SIG-M5 treated with dmso at 0.1 percent for 504 hours (cell line): ENCODE results near the gene FCGR3A.

ENCODE experiments used
- DNase-seq: peaks from one replicate; lab custom pipeline; 2025; ENCODE audit not compliant: unreplicated experiment; lab: John Stamatoyannopoulos, UW

Gene FCGR3A

DNA sequence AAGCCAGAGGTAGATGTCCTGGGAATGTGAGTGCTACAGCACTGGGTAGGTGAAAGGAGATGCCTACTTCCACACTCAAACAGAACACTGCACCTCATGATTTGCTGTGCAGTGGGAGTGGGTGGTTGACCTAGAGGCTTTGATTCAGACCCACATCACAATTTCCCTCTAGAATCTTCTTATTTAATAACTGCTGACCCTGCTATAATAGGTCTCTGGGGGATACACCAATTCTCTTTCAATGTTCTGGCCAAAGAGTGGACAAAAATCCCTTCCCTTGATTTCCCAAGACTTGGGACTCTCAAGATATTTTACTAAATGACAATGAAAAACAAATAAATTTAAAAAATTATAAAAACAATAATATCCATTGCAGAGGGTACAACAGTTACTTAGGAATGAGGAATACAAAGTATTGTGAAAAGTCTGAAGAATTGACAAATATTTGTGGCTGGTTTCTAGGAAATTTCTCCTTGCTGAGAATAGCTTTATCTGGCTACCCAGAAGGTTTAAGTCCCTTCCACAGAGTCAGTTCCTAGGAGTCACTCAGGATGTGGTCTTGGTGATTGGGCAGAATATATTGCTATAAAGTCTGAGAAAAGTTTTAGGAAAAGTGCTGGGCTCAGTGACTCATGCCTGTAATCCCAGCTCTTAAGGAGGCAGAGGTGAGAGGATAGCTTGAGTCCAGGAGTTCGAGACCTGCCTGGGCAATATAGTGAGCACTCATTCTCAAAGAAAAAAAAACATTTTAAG, 46.8 kb downstream of the FCGR3A start:
- DNase-seq = no peak

GRCh38 chr1:161502181-161502580, 47.4 kb downstream of the FCGR3A start:
- no peak for DNase-seq

DNA sequence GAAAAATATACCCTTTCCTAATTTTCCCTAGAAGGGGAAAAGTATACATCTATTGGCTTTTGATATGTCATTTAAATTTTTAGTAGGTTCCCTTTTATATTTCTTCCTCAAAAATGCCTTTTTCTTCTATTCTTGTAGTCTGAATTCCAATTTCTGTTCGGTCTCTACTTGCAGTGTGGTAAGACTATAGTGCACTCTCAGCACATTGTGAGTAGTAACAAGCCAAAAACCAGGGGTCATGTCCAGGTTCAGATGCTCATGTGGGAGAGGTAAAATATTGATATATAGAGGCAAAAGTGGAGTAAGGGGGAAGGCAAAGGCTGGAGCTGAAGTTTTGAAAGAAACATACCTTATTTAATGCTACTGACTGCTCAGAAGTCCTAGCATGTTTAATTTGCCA, 48.4 kb downstream of the FCGR3A start:
- DNase-seq = no peak

GRCh38 chr1:161499099-161500039, 50.2 kb downstream of the FCGR3A start:
- DNase-seq = peak; percentile 87

DNA sequence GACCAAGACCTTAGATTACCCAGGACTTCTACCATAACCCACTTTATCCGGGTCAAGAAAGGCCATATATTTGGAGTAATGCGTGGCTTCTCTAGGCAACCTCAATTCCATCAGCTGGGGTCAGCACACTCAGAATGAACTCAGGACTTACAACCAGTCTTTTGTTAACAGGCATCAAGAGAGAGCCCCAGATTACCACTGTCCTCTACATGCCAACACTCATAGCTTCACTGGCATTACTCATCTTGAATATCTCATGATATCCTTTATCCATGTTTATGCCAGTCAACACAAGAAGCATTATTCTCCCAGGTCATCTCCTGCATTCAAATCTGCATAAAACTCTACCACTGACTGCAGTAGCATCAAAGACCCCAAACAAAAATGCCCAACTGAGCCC, 51.0 kb downstream of the FCGR3A start:
- DNase-seq = no peak

GRCh38 chr1:161497961-161498360, 51.7 kb downstream of the FCGR3A start:
- no peak for DNase-seq

- DNase-seq = no peak
Observed at GRCh38 chr1:161495490-161495889, 54.1 kb downstream of the FCGR3A start.

- no peak for DNase-seq
Observed at GRCh38 chr1:161494091-161494735, 55.4 kb downstream of the FCGR3A start.

- DNase-seq = no peak
Observed at GRCh38 chr1:161492827-161493226, 56.8 kb downstream of the FCGR3A start.
